KMS-11 (cell line): ENCODE results near the gene RDH12.

Experiments used
- H2AFZ ChIP-seq: fragments of 200-600 bp; sonication (generic); 2 replicates; pipeline ENCODE4 v1.6.1; 2016; ENCODE audit warnings: antibody characterized with exemption, mixed run types, low read depth
- H3K27ac ChIP-seq: fragments of 200-600 bp; sonication (generic); 2 replicates; pipeline ENCODE4 v1.6.1; 2016; ENCODE audit warnings: mild to moderate bottlenecking, mixed run types
- H3K27me3 ChIP-seq: fragments of 200-600 bp; sonication (generic); 2 replicates; pipeline ENCODE4 v1.6.1; 2017; ENCODE audit warnings: mild to moderate bottlenecking, low read depth, mixed run types, moderate library complexity; ENCODE audit not compliant: insufficient read depth
- H3K36me3 ChIP-seq: fragments of 200-600 bp; sonication (generic); 2 replicates; pipeline ENCODE4 v1.6.1; 2017; ENCODE audit warnings: mild to moderate bottlenecking, mixed run types; ENCODE audit not compliant: insufficient read depth
- H3K4me1 ChIP-seq: fragments of 200-600 bp; sonication (generic); 2 replicates; pipeline ENCODE4 v1.6.1; 2016; ENCODE audit warnings: mild to moderate bottlenecking, low read depth, mixed run types; ENCODE audit not compliant: poor library complexity, severe bottlenecking
- H3K4me2 ChIP-seq: fragments of 200-600 bp; sonication (generic); 2 replicates; pipeline ENCODE4 v1.7.0; 2016; ENCODE audit warnings: mild to moderate bottlenecking, mixed run types
- H3K4me3 ChIP-seq: fragments of 200-600 bp; sonication (generic); IDR thresholded peaks from 2 replicates; pipeline ENCODE4 v1.6.1; 2017; ENCODE audit warnings: low read depth, low read length, mixed read lengths; ENCODE audit not compliant: insufficient read depth
- H3K79me2 ChIP-seq: fragments of 200-600 bp; sonication (generic); 2 replicates; pipeline ENCODE4 v1.6.1; 2016; ENCODE audit warnings: low read depth, mixed run types; ENCODE audit not compliant: insufficient read depth
- H3K9ac ChIP-seq: fragments of 200-600 bp; sonication (generic); 2 replicates; pipeline ENCODE4 v1.6.1; 2016; ENCODE audit warnings: mild to moderate bottlenecking, mixed run types
- H4K20me1 ChIP-seq: fragments of 200-600 bp; sonication (generic); 2 replicates; pipeline ENCODE4 v1.6.1; 2016; ENCODE audit warnings: mild to moderate bottlenecking, mixed run types; ENCODE audit not compliant: insufficient read depth
- CTCF ChIP-seq: fragments of 200-600 bp; sonication (generic); conservative IDR thresholded peaks from 2 replicates; pipeline ENCODE4 v1.6.1; 2017; ENCODE audit warnings: low read depth, mild to moderate bottlenecking, antibody characterized with exemption, low read length, moderate library complexity, mixed read lengths

Gene RDH12

GRCh38 chr14:67666750-67667449 lies 34.8 kb upstream of the RDH12 start:
- Histone ChIP-seq H3K27ac (no peak overlapping the region), H4K20me1 (0 out of 2 replicates have a peak, but pooled peaks cover 3% of the 10 kb centered on the region), H3K36me3 (no peaks in the 10 kb centered on the region), H3K27me3 (no peaks in the 10 kb centered on the region), H3K9ac (no peak overlapping the region), H3K4me3 (no peak overlapping the region), H3K4me1 (peaks cover 50% of the 10 kb centered on the region), H3K79me2 (peaks cover 20% of the 10 kb centered on the region; the same call in 1 of the 2 replicates), H3K4me2 (no peak overlapping the region), H2AFZ (no peak overlapping the region)
- TF ChIP-seq CTCF = peak; percentile 42

GRCh38 chr14:67668559-67668958 lies 33.1 kb upstream of the RDH12 start:
- H3K79me2 ChIP-seq = peaks cover 29% of the 10 kb centered on the region; the same call in 1 of the 2 replicates
- no peak for TF ChIP-seq CTCF
- 0 out of 2 replicates have a peak, but pooled peaks cover 4% of the 10 kb centered on the region for H4K20me1 ChIP-seq
- no peak overlapping the region for H2AFZ ChIP-seq
- peak overlapping the region; percentile 36; the same call in 1 of the 2 replicates for H3K4me2 ChIP-seq
- no peaks in the 10 kb centered on the region for H3K27me3 ChIP-seq
- H3K36me3 ChIP-seq = no peaks in the 10 kb centered on the region
- H3K4me1 ChIP-seq = peaks cover 57% of the 10 kb centered on the region
- H3K27ac ChIP-seq = no peak overlapping the region
- no peak overlapping the region for H3K4me3 ChIP-seq
- H3K9ac ChIP-seq = no peak overlapping the region

GRCh38 chr14:67673451-67673850 lies 28.2 kb upstream of the RDH12 start:
- Histone ChIP-seq H3K27ac (no peak overlapping the region), H3K79me2 (peaks cover 20% of the 10 kb centered on the region; the same call in 1 of the 2 replicates)

GRCh38 chr14:67674139-67674479 lies 27.6 kb upstream of the RDH12 start:
- H3K4me2 ChIP-seq = peak overlapping the region; percentile 67
- H4K20me1 ChIP-seq = peaks cover 5% of the 10 kb centered on the region; the same call in 1 of the 2 replicates
- H3K36me3 ChIP-seq = no peaks in the 10 kb centered on the region
- H3K27me3 ChIP-seq = no peaks in the 10 kb centered on the region
- no peak overlapping the region for H3K27ac ChIP-seq
- peaks cover 20% of the 10 kb centered on the region; the same call in 1 of the 2 replicates for H3K79me2 ChIP-seq
- peak overlapping the region; percentile 66; the same call in 1 of the 2 replicates for H3K9ac ChIP-seq
- 0 out of 2 replicates have a peak, but pooled peaks have one; percentile 19 for TF ChIP-seq CTCF
- no peak overlapping the region for H3K4me3 ChIP-seq
- peaks cover 25% of the 10 kb centered on the region for H3K4me1 ChIP-seq
- H2AFZ ChIP-seq = peak overlapping the region; percentile 82

More at GRCh38 chr14:67673451-67673850, 28.2 kb upstream of the RDH12 start:
- Histone ChIP-seq H3K4me3 (no peak overlapping the region), H3K4me2 (peak overlapping the region; percentile 67), H3K4me1 (peaks cover 32% of the 10 kb centered on the region), H3K27me3 (no peaks in the 10 kb centered on the region), H3K36me3 (no peaks in the 10 kb centered on the region), H3K9ac (no peak overlapping the region), H2AFZ (no peak overlapping the region), H4K20me1 (peaks cover 5% of the 10 kb centered on the region; the same call in 1 of the 2 replicates)
- TF ChIP-seq CTCF = no peak
